ENCODE data around the gene MAMDC4. TPM values are rescaled to one million over a fixed set of nuclear protein-coding genes. Genes with fewer than 3 reads are reported as not detected.
"Not testable (repeated sequence)": the region's sequence is repeated elsewhere in the genome, so short reads cannot be mapped to it uniquely, and the experiment has no call there.

Gene MAMDC4
- 0.87 and 6.8 TPM in 2 replicates for total RNA-seq

DNA sequence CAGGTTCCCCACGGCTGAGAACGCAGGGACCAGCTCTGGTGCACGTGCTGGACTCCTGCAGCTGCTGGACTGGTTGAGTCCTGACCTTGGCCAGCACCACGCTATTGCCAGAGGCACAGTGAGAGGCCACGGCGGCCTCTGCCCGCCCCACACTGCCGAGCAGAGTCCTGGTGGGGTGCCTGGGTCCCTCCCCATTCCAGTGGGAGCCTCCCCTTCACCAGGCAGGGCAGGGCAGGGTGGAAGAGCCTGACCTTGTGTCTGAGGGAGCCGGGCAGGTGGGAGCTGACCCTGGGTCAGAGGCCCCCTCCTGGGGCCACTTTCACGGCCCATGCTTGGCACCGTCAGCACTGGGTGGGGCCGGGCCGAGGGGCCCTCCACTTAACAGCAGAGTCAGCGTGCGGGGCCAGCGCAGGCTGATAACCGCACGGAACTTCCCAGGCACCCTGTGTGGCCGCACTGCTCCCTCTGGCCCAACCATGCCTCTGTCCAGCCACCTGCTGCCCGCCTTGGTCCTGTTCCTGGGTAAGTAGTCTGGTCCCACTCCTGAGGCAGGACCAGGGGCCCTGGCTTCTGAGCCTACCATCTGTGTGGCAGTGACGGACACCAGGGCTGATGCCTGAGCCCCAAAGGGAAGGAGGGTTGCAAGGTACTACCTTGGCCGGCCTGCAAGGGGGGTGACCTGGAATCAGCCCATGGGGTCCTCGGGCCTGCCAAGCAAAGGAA, at the start of gene MAMDC4:
Gene MAMDC4, plus strand, starts transcription at position 406 of the 723 bp plus-strand sequence. Its CDS starts 71 bp downstream, at position 477.
- DNase-seq (ENCODE audit: low read depth), result no peak

- not testable (repeated sequence) for DNase-seq (ENCODE audit: low read depth)
Measured at GRCh38 chr9:136803009-136803550, 49.1 kb upstream of the MAMDC4 start.

DNA sequence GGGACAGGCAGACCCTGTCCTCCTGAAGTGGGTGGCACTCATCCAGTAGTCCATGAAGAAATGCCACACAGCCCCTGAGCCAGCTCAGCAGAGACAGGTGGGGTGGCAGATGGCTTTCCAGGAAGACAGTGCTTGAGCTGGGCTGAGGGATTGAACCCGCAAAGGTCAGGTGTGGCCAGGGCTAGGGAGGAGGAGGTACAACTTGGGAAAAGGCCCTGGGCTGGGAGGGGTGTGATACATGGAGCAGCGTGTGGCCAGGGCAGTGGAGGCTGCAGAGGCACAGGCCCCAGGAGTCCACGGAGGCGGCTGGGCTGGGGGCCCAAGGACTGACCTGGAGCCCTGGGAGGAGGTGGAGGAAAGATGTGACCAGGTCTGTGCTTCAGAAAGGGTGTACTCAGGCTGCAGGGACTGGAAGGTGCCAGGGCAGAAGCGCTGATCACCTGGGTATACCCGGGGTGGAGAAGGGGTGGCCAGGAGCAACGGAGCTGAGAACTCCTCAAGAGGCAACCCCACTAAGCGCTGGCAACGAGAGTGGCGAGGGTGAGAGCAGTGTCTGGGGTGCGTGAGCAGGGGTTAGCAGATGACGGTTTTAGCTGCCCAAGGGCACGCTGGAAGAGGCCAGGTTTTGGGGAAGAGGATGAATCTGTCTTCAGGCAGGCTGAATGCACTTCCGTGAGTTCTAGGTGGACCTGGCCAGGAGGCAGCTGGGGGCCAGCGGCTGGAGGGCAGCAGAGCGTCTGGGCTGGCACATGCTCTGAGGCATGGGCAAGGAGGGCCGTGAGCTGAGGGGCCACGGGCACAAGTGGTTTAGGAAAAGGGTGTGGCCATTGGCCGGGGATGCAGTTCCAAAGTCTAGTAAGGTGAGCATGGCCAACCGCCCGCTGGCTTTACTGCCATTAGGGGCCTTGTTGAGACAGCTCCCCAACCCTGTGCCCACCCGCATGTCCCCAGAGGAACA, 48.3 kb upstream of the MAMDC4 start:
- no peak for DNase-seq (ENCODE audit: low read depth)

DNA sequence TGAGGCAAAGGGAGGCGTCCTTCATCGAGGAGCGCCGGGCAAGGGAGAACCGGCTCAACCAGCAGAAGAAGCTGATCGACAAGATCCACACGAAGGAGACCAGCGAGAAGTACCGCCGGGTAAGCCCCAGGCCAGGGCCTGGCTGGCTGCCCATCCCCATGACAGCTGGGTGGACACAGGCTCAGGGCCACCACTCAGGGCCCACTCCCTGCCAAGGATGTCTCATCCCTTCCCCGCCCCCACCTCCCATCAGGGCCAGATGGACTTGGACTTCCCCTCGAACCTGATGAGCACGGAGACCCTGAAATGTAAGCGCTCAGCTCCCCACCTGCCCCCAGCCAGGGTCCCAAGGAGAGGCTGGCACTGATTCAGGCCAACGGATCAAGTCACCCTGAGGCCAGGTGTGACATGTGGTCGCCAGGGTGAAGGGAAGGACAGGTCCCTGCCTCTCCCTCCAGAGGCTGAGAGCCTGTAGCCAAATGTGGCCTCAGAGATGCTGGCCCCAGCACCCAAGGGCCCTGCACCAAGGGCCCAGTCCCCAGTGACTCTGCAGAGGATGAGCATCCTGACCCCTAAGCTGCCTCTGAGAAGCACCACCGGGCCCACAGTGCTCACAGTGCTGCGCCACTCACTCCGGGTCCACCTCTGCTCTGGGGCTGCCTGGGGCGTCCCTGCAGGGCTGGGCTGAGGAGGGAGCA, 47.5 kb upstream of the MAMDC4 start:
- DNase-seq (ENCODE audit: low read depth), result no peak

DNA sequence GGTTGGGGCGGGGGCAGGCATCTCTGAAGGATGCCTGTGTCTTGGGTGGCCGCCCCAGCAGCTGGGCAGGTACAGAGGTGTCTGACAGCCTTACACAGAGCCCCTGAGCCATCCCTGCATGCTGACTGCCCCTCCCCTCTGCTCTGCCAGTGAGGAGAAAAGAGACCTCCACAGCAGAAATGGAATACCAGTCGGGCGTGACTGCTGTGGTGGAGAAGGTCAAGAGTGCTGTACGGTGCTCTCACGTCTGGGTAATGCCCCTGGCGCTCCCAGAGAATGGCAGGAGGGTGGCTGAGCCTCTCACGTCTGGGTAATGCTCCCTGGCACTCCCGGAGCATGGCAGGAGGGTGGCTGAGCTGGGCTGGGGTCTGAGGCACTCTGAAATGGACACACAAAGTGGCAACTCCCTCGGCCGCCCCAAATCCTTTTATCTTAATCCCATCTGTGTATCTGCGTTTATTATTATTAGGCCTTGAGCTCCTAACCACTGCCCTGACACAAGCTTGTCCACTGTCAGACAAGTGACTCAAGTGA, 46.9 kb upstream of the MAMDC4 start:
- no peak for DNase-seq (ENCODE audit: low read depth)

- DNase-seq (ENCODE audit: low read depth), result no peak
Measured at GRCh38 chr9:136806067-136806466, 46.1 kb upstream of the MAMDC4 start.

GRCh38 chr9:136806631-136807201, 45.4 kb upstream of the MAMDC4 start:
- no peak for DNase-seq (ENCODE audit: low read depth)

DNA sequence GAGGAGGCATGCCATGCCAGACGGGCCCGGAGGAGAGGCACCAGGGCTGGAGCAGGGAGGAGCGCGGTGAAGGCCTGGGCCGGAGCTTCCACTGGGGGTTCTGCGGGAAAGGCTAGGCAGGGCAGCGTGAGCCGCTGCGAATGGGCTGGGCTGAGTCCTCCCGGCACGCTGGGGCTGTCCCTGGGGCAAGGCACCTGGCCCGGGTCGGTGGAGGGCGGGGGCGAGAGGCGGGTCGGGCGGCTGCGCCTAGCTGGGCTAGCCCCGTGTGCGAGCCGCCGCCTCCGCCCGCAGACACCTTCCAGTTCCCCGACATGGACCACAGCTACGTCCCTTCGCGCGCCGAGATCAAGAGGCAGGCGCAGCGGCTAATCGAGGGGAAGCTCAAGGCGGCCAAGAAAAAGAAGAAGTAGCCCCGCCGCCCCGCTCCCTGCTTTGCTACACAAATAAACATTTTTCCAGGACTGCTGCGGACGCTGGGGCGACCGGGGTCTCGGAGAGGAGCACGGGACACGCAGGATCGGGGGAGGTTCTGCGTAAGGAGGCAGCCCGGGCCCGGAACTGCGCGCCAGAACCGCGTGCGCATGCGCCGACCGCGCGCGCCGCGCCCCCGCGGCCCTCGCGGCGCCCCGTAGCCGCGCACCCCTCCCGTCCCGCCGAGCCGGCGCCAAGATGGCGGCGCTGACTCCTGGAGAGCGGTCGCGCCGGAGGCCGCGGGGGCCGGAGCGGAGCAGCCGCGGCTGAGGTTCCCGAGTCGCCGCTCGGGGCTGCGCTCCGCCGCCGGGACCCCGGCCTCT, 44.7 kb upstream of the MAMDC4 start, which contains the start of gene RABL6:
Gene RABL6, plus strand, starts transcription at position 668 of the 794 bp plus-strand sequence. CDS start 249 bp downstream, outside the sequence.
- DNase-seq (ENCODE audit: low read depth), result peak; percentile 24

DNA sequence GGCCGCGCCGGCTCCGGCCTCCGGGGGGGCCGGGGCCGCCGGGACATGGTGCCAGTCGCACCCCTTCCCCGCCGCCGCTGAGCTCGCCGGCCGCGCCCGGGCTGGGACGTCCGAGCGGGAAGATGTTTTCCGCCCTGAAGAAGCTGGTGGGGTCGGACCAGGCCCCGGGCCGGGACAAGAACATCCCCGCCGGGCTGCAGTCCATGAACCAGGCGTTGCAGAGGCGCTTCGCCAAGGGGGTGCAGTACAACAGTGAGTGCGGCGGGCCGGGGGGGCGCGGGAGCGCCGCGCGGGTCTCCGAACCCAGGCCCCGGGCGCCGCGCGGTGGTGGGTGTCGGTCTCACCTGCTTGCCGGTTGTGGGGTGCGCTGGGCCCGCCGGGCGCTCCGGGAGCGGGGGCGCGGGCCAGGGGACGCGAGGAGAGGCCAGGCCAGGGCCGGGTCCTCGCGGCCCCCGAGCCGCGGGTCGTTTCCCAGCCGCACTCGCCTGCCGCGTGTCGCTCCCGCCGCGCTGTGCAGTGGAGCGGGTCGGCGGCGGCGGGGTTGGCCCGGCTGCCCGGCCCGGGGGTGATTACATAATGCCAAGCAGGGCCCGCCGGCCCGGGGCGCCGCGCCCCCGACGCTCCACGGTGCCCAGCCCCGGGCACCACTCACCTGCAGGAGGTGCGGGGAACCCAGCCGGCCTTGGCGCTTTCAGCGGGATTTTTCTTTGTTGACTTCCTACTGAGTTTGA, 43.9 kb upstream of the MAMDC4 start:
- no peak for DNase-seq (ENCODE audit: low read depth)

- DNase-seq (ENCODE audit: low read depth), result peak; percentile 37
Measured at GRCh38 chr9:136808806-136809158, 43.4 kb upstream of the MAMDC4 start.

DNA sequence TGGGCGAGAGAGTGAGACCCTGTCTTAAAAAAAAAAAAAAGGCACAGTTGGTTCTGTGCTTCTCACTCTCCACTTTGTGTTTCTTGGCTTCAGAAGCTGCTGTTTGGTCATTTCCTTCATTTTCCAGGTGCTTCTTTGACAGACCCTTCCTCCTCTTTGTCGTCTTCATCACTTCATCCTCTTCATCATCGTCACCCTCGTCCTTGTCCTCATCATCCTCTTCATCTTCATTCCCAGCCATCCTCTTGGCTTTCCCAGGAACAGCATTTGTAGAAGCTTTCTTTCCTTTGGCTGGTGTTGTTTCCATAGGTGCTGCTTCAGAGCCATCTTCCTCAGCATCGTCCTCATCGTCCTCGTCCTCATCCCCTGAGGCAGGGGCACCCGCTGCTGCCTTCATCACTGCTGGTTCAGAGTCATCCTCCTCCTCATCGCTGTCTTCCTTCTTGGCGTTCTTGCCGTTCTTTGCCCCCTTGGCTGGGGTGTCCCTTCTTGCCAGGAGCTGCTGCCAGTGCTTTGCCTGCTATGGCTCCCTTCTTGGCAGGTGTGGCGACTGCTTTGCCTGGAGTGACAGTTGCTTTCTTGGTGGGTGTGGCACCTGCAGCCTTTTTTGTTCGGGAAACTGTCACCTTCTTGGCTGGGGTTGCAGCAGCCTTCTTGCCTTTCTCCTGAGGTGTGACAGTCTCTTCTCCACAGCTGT, 37.3 kb upstream of the MAMDC4 start:
- no peak for DNase-seq (ENCODE audit: low read depth)

DNA sequence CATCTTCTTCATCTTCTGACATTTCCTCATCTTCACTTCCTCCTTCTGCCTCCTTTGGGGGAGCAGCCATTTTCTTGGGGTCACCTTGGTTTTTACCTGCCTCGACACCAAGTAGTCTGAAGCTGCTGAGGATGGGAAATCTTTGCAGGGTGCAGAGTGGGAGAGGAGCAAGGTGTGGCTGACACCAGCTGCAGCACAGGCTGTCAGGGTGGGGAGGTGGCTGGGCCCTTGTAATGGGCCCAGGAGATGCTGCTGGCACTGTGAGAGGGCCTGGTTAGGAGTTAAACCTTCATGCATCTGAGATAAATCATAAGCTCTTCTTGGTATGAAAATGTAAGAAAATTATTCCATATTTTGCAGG, 36.7 kb upstream of the MAMDC4 start:
- DNase-seq (ENCODE audit: low read depth), result no peak

GRCh38 chr9:136820971-136821825, 30.9 kb upstream of the MAMDC4 start:
- DNase-seq (ENCODE audit: low read depth), result no peak

DNA sequence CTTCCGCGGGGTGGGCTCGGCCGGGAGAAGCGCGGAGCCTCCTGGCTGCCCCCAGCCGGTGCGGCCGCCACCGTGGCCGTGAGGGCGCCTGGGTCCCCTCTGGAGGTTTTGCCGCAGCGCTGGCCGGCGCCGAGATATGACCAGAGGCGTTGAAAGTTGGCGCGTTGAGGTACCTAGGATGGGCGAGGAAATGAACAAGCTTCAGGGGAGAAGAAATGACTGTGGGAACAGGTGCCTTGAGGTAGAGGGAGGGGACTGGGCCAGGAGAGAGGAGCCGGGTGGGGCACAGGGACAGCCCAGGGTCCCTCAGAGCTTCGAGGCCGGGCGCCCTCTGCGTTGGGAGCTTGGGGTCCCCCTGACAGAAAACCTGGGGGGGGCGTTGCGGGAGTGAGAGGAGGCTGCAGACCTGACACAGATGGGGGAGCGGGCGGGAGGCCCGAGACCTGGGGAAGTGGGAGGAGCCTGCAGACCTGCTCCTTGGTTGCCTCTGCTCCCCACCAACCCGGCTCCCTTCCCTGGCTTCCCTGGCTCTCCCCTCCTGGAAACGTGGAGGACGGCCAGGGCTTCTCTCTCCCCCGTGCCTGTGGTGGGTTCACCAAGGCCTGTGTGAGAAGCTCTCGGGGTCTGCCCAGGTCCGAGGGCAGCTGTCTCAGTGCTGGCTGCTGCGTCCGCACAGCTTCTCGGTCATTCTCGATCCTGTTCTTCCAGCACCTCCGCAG, 30.2 kb upstream of the MAMDC4 start:
- DNase-seq (ENCODE audit: low read depth), result no peak

DNA sequence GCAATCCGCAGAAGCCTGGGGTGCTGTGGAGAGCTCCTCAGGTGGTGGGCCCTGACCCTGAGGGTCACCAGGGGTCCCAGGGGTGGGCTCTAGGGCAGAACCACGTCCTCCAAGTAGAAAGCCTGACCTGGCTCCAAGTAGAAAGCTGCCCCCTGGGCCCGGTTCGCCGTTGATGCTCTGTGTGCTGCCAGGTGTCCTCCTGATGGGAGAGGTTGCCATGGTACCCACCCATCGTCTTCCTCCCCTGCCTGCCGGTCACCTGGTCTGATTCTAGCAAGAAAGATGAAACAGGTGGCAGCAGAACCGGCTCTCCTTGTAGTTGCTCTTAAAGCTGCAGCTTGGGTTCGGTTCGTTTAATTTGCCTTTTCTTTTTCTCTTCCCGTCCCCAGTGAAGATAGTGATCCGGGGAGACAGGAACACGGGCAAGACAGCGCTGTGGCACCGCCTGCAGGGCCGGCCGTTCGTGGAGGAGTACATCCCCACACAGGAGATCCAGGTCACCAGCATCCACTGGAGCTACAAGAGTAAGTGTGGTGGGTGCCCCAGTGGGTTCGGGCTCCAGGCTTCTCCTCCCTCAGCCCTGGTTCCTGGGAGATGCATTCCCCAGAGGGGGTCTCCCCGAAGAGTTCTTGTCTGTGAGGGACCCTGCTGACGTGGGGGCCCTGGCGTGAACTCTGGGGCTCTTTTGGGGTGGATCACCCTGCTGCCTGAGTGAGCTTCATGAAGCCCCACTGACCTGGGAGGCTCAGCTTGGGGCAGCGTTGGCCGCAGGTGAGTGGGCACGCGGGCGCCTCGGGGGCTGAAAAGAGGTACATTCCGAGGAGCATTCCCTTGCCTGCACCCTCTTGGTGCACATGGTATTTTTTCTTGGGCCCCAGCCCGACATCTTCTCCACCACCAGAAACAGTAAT, 28.8 kb upstream of the MAMDC4 start:
- DNase-seq (ENCODE audit: low read depth), result no peak

DNA sequence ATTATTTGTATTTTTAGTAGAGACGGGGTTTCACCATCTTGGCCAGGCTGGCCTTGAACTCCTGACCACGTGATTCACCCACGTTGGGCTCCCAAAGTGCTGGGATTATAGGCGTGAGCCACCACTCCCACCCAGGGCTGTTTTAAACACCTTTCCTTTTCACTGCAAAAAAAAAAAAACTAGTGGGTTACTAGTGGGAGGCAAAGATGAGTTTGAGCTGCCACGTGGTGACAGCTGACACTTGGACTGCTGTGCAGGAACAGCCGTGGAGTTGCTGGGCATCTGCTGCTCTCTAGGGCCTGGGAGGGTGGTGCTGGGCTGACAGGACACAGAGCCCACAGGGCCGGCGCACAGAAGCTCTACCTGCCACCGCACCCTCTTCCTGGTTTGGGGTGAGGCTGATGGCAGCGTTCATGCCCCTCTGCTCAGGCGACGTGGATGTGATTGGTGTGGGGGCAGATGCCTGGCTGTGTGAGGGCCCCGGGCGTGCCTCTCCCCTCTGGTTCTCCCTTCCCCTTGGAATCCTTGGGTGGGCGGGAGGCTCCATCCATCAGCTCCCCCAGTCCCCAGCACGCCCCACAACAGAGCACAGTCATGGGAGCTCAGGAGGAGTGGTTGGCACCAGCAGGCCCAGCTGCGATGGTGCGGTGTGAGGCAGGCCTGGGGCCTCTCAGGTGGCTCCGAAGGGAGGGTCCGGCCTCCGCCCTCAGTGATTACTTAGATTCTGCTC, 27.5 kb upstream of the MAMDC4 start:
- DNase-seq (ENCODE audit: low read depth), result no peak
